Cortex of kidney (tissue), 1 donor: ENCODE measurements around the gene USP26.
"Not testable (repeated sequence)": the region's sequence is repeated elsewhere in the genome, so short reads cannot be mapped to it uniquely, and the experiment has no call there.

Source experiments
- DNase-seq: peaks from one replicate; lab custom pipeline; 2025; lab: John Stamatoyannopoulos, UW

The USP26 gene

DNA sequence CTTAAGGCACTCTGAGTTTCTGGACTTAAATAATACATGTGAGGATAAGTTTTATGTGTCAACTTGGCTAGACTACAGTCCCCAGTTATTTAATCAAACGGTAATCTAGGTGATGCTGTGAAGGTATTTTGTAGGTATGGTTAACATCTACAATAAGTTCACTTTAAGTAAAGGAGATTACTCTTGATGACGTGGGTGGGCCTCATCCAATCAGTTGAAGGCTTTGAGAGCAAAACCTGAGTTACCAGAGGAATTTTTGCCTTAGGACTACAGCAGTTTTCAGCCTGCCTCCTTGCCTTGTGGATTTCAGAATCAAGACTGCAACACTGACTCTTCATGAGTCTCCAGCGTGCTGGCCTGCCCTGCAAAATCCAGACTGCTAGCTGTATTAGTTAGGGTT, 78.7 kb downstream of the USP26 start:
- no peak for DNase-seq

- DNase-seq, result no peak
Observed at GRCh38 chrX:133007458-133007857, 89.5 kb downstream of the USP26 start.

DNA sequence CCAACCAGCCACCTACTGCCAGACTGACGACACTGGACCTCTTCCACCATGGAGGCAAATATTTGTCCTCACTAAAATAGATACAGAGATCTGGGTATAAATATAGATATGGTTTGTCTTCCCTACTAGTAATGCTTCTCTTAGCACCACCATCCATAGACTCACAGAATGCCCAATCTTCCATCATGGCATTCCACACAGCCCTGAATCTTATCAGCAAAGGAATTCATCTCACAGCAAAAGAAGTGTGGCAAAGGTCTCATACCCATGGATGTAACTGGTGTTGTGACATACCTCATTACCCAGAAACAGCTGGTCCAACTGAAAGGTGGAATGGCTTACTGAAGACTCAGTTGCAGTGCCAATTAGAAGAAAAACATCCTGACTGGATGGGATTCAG, 91.3 kb downstream of the USP26 start:
- no peak for DNase-seq

DNA sequence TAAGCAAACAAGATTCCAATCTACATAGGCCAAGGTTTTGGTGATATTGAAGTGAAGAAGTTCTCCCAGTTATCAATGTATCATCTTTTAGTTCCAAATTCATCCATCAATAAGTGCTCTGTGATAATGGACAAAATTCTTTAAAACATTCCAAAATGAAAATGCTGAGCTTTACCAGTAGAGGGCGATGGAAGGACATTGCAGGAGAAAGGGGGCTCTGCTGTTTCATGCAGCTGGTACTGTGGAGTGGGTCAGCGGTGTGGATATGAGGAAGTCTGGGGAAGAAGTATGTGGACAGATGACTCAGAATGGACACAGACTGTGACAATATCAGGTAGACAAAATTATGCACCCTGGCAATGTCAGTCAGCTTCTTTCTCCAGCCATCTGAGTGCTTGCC, 91.9 kb downstream of the USP26 start:
- DNase-seq, result no peak

GRCh38 chrX:132999209-132999608, 97.7 kb downstream of the USP26 start:
- DNase-seq, result no peak

DNA sequence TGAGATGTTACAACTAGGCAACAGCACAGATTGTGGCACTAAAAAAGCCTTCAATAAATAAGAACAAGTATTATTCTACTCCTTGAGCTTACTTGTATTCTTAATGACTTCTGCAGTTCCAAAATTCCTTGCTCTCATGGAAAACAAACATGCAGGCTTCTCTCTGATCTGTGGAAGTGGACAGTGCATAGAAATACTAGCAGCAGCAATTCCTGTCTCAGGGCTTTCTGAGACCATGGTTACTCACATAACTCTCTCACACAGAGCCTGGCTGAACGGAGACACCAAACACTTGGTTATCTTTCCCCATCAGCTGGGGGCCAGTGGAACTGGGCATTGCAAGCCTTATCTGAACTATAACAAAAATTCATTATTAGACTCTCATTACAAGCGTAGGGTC, 106.1 kb downstream of the USP26 start:
- no peak for DNase-seq

DNA sequence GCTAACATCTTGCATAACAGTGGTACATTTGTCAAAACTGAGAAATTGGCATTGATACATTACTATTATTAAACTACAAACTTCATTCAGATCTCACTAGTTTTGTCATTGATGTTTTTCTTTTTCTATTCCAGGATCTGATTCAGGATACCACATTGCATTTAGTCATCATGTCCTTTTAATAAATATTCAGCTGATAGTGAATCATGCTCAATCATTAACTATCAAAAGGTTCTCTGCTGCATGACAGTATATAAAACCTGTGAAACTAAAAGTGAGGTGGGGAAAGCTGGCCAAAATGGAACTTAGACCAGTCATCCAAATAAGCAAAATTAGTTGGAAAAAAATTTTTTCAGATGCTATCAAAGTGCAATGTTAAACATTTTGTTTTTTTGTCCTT, 110.4 kb downstream of the USP26 start:
- DNase-seq, result no peak

- no peak for DNase-seq
Observed at GRCh38 chrX:132984058-132984650, 112.8 kb downstream of the USP26 start.

DNA sequence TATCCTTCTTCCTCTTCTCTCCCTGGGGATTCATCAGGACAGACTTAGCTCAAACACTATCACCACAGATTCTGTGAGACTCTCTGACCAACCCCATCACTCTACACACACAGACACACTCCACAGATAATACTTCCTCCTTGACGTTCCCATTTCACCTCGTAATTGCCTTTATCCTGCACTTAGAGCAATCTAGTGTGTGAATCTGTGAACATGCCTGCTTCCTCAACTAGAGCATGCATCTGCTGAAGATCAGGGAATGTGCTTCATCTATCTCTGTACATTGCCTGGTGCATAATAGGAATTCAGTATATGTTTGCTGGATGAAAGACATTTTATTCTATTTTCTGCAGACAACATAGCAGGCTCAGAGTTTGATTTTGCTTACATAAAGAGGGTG, 113.4 kb downstream of the USP26 start:
- no peak for DNase-seq

DNA sequence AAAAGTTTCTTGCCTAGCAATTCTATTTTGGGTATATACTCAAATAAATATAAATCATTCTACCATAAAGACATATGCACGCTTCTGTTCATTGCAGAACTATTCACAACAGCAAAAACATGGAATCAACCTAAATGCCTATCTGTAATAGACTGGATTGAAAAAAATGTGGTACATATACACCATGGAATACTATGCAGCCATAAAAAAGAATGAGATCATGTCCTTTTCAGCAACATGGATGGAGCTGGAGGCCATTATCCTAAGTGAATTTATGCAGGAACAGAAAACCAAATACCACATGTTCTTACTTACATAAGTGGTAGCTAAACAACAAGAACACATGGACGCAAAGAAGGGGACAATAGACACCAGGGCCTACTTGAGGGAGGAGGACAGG, 116.9 kb downstream of the USP26 start:
- not testable (repeated sequence) for DNase-seq
